HL-60 (cell line): Measurements from ENCODE around the gene PRDM16.

Experiments
- CTCF ChIP-seq: IDR thresholded peaks from one replicate; pipeline ENCODE4 v1.5.1; 2011; ENCODE audit warnings: low read length, control low read depth, inconsistent platforms; ENCODE audit not compliant: insufficient read depth
- GABPA ChIP-seq: IDR thresholded peaks from 2 replicates; pipeline ENCODE4 v1.6.1; 2012; ENCODE audit warnings: low read depth
- POLR2AphosphoS5 ChIP-seq: IDR thresholded peaks from 2 replicates; pipeline ENCODE4 v1.6.1; 2012; ENCODE audit warnings: low read depth
- SPI1 ChIP-seq: IDR thresholded peaks from 2 replicates; pipeline ENCODE4 v1.6.1; 2012; ENCODE audit warnings: low read depth, mild to moderate bottlenecking, borderline replicate concordance
- TF ChIP-seq, protein P1 (sequence below): IDR thresholded peaks from 2 replicates; pipeline ENCODE4 v1.6.1; 2012; ENCODE audit warnings: low read depth; ENCODE audit not compliant: insufficient replicate concordance

- TF ChIP-seq CTCF, result no peak
- TF ChIP-seq, protein P1, sequence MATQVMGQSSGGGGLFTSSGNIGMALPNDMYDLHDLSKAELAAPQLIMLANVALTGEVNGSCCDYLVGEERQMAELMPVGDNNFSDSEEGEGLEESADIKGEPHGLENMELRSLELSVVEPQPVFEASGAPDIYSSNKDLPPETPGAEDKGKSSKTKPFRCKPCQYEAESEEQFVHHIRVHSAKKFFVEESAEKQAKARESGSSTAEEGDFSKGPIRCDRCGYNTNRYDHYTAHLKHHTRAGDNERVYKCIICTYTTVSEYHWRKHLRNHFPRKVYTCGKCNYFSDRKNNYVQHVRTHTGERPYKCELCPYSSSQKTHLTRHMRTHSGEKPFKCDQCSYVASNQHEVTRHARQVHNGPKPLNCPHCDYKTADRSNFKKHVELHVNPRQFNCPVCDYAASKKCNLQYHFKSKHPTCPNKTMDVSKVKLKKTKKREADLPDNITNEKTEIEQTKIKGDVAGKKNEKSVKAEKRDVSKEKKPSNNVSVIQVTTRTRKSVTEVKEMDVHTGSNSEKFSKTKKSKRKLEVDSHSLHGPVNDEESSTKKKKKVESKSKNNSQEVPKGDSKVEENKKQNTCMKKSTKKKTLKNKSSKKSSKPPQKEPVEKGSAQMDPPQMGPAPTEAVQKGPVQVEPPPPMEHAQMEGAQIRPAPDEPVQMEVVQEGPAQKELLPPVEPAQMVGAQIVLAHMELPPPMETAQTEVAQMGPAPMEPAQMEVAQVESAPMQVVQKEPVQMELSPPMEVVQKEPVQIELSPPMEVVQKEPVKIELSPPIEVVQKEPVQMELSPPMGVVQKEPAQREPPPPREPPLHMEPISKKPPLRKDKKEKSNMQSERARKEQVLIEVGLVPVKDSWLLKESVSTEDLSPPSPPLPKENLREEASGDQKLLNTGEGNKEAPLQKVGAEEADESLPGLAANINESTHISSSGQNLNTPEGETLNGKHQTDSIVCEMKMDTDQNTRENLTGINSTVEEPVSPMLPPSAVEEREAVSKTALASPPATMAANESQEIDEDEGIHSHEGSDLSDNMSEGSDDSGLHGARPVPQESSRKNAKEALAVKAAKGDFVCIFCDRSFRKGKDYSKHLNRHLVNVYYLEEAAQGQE, result no peak
- TF ChIP-seq POLR2AphosphoS5, result no peak
- TF ChIP-seq GABPA, result no peak
- no peak for TF ChIP-seq SPI1
These were observed 372.9 kb downstream of the PRDM16 start for GRCh38 chr1:3441880-3442279.
